PC-3 (cell line): Measurements from ENCODE around the gene CCDC82.

Experiments used
- EZH2phosphoT487 ChIP-seq: fragments of 300-600 bp; sonication (generic); IDR thresholded peaks from 2 replicates; pipeline ENCODE4 v1.6.1; 2018; ENCODE audit warnings: mild to moderate bottlenecking, antibody characterized with exemption, low read length, borderline replicate concordance
- TF ChIP-seq, protein P1 (sequence below): fragments of 300-600 bp; sonication (generic); conservative IDR thresholded peaks from 2 replicates; pipeline ENCODE4 v1.5.1; 2017; ENCODE audit warnings: antibody characterized with exemption, low read depth, mild to moderate bottlenecking, low read length

DNA sequence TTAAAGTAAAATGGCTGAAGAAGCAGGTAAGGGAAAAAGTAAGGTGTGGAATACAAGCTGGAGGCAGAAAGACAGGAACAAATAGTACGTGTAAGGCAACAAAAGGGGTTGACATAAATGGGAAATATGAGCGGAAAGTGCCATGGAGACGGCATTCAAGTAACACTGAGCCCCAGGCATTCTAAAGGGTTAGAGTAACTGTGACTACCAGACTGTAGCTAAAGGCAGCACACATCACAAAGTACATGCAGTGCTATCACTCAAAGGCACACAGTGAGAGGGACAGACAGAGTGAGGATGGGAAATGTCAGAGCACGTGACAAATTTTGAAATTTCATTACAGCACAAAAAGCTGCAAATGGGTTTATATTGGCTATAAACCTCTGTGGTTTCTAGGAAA is 32.9 kb downstream of the CCDC82 start:
- TF ChIP-seq, protein P1, sequence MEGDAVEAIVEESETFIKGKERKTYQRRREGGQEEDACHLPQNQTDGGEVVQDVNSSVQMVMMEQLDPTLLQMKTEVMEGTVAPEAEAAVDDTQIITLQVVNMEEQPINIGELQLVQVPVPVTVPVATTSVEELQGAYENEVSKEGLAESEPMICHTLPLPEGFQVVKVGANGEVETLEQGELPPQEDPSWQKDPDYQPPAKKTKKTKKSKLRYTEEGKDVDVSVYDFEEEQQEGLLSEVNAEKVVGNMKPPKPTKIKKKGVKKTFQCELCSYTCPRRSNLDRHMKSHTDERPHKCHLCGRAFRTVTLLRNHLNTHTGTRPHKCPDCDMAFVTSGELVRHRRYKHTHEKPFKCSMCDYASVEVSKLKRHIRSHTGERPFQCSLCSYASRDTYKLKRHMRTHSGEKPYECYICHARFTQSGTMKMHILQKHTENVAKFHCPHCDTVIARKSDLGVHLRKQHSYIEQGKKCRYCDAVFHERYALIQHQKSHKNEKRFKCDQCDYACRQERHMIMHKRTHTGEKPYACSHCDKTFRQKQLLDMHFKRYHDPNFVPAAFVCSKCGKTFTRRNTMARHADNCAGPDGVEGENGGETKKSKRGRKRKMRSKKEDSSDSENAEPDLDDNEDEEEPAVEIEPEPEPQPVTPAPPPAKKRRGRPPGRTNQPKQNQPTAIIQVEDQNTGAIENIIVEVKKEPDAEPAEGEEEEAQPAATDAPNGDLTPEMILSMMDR = no peak
- no peak for TF ChIP-seq EZH2phosphoT487
